Measurements from ENCODE around the gene KRT79. TPM values are rescaled to one million over a fixed set of nuclear protein-coding genes. Genes with fewer than 3 reads are reported as not detected.

The KRT79 gene
- polyA plus RNA-seq, 4 donors, result 0.31 TPM; not detected in 3

- no peak for FAIRE-seq
- 54 to 59% (median 55%) methylated on average over 12 to 14 of the region's 14 CpGs for WGBS, 3 donors
- Histone ChIP-seq H3K9me3 (ENCODE audit: control insufficient read depth in 2 of 2, insufficient read depth in 1 of 2, low read depth in 1 of 2, low read length in 1 of 2) (no peaks in the 10 kb centered on the region), H3K27ac (ENCODE audit: low read depth in 1 of 3, low read length in 2 of 3) (no peak overlapping the region), H3K4me3 (ENCODE audit: low read depth in 1 of 3, low read length in 3 of 3) (no peak overlapping the region), H3K27me3 (ENCODE audit: control insufficient read depth in 3 of 3, insufficient read depth in 3 of 3, low read length in 3 of 3) (peaks cover 0 to 8% (median 2%) of the 10 kb centered on the region in 3 donors), H3K36me3 (ENCODE audit: control insufficient read depth in 3 of 3, insufficient read depth in 2 of 3, low read depth in 1 of 3, low read length in 3 of 3) (no peaks in the 10 kb centered on the region), H3K4me1 (ENCODE audit: control insufficient read depth in 3 of 3, insufficient read depth in 2 of 3, low read depth in 1 of 3, low read length in 2 of 3) (no peaks in the 10 kb centered on the region)
- DNase-seq, result no peak
Observed at GRCh38 chr12:52838609-52839435, 4.7 kb upstream of the KRT79 start.

GRCh38 chr12:52837781-52838608 is 3.9 kb upstream of the KRT79 start:
- Histone ChIP-seq H3K27ac (ENCODE audit: low read depth in 1 of 3, low read length in 2 of 3) (no peak overlapping the region), H3K4me3 (ENCODE audit: low read depth in 1 of 3, low read length in 3 of 3) (no peak overlapping the region), H3K27me3 (ENCODE audit: control insufficient read depth in 3 of 3, insufficient read depth in 3 of 3, low read length in 3 of 3) (peaks cover 0 to 5% (median 2%) of the 10 kb centered on the region in 3 donors), H3K9me3 (ENCODE audit: control insufficient read depth in 2 of 2, insufficient read depth in 1 of 2, low read depth in 1 of 2, low read length in 1 of 2) (no peaks in the 10 kb centered on the region), H3K4me1 (ENCODE audit: control insufficient read depth in 3 of 3, insufficient read depth in 2 of 3, low read depth in 1 of 3, low read length in 2 of 3) (peaks cover 0 to 3% (median 0%) of the 10 kb centered on the region in 3 donors), H3K36me3 (ENCODE audit: control insufficient read depth in 3 of 3, insufficient read depth in 2 of 3, low read depth in 1 of 3, low read length in 3 of 3) (no peaks in the 10 kb centered on the region)
- FAIRE-seq (no peak), DNase-seq (no peak)
- 85 to 87% (median 87%) methylated on average over 6 of the region's 6 CpGs for WGBS, 3 donors

- WGBS, 3 donors, result 61 to 79% (median 66%) methylated on average over 9 of the region's 9 CpGs
- Histone ChIP-seq H3K27me3 (ENCODE audit: control insufficient read depth in 3 of 3, insufficient read depth in 3 of 3, low read length in 3 of 3) (peaks cover 0 to 5% (median 2%) of the 10 kb centered on the region in 3 donors), H3K36me3 (ENCODE audit: control insufficient read depth in 3 of 3, insufficient read depth in 2 of 3, low read depth in 1 of 3, low read length in 3 of 3) (no peaks in the 10 kb centered on the region), H3K9me3 (ENCODE audit: control insufficient read depth in 2 of 2, insufficient read depth in 1 of 2, low read depth in 1 of 2, low read length in 1 of 2) (no peaks in the 10 kb centered on the region), H3K4me1 (ENCODE audit: control insufficient read depth in 3 of 3, insufficient read depth in 2 of 3, low read depth in 1 of 3, low read length in 2 of 3) (peaks cover 0 to 4% (median 0%) of the 10 kb centered on the region in 3 donors), H3K4me3 (ENCODE audit: low read depth in 1 of 3, low read length in 3 of 3) (no peak overlapping the region), H3K27ac (ENCODE audit: low read depth in 1 of 3, low read length in 2 of 3) (no peak overlapping the region)
- no peak for DNase-seq
- no peak for FAIRE-seq
Observed at GRCh38 chr12:52837413-52837741, 3.3 kb upstream of the KRT79 start.

- Histone ChIP-seq H3K9me3 (ENCODE audit: control insufficient read depth in 2 of 2, insufficient read depth in 1 of 2, low read depth in 1 of 2, low read length in 1 of 2) (no peaks in the 10 kb centered on the region), H3K4me1 (ENCODE audit: control insufficient read depth in 3 of 3, insufficient read depth in 2 of 3, low read depth in 1 of 3, low read length in 2 of 3) (peaks cover 0 to 4% (median 0%) of the 10 kb centered on the region in 3 donors), H3K4me3 (ENCODE audit: low read depth in 1 of 3, low read length in 3 of 3) (no peak overlapping the region), H3K36me3 (ENCODE audit: control insufficient read depth in 3 of 3, insufficient read depth in 2 of 3, low read depth in 1 of 3, low read length in 3 of 3) (no peaks in the 10 kb centered on the region), H3K27ac (ENCODE audit: low read depth in 1 of 3, low read length in 2 of 3) (no peak overlapping the region), H3K27me3 (ENCODE audit: control insufficient read depth in 3 of 3, insufficient read depth in 3 of 3, low read length in 3 of 3) (peaks cover 0 to 5% (median 2%) of the 10 kb centered on the region in 3 donors)
- WGBS, 3 donors, result 81 to 90% (median 85%) methylated on average over 9 of the region's 9 CpGs
- DNase-seq (no peak), FAIRE-seq (no peak)
Observed at GRCh38 chr12:52836491-52837412, 2.6 kb upstream of the KRT79 start.

- no peaks in the 10 kb centered on the region for H3K9me3 ChIP-seq (ENCODE audit: control insufficient read depth in 2 of 2, insufficient read depth in 1 of 2, low read depth in 1 of 2, low read length in 1 of 2)
- FAIRE-seq, result no peak
- peaks cover 0 to 5% (median 2%) of the 10 kb centered on the region in 3 donors for H3K27me3 ChIP-seq (ENCODE audit: control insufficient read depth in 3 of 3, insufficient read depth in 3 of 3, low read length in 3 of 3)
- H3K4me1 ChIP-seq (ENCODE audit: control insufficient read depth in 3 of 3, insufficient read depth in 2 of 3, low read depth in 1 of 3, low read length in 2 of 3), result peaks cover 0 to 4% (median 0%) of the 10 kb centered on the region in 3 donors
- no peak for DNase-seq
- H3K36me3 ChIP-seq (ENCODE audit: control insufficient read depth in 3 of 3, insufficient read depth in 2 of 3, low read depth in 1 of 3, low read length in 3 of 3), result no peaks in the 10 kb centered on the region
- WGBS, 3 donors, result 58 to 82% (median 63%) methylated on average over 7 of the region's 7 CpGs
- no peak overlapping the region for H3K4me3 ChIP-seq (ENCODE audit: low read depth in 1 of 3, low read length in 3 of 3)
- no peak overlapping the region for H3K27ac ChIP-seq (ENCODE audit: low read depth in 1 of 3, low read length in 2 of 3)
Observed at GRCh38 chr12:52836042-52836466, 1.9 kb upstream of the KRT79 start.

GRCh38 chr12:52835271-52836041 is 1.3 kb upstream of the KRT79 start:
- H3K4me1 ChIP-seq (ENCODE audit: control insufficient read depth in 3 of 3, insufficient read depth in 2 of 3, low read depth in 1 of 3, low read length in 2 of 3), result peaks cover 0 to 4% (median 0%) of the 10 kb centered on the region in 3 donors
- DNase-seq, result no peak
- no peak overlapping the region for H3K27ac ChIP-seq (ENCODE audit: low read depth in 1 of 3, low read length in 2 of 3)
- 76 to 82% (median 78%) methylated on average over 15 of the region's 15 CpGs for WGBS, 3 donors
- peaks cover 0 to 3% (median 2%) of the 10 kb centered on the region in 3 donors for H3K27me3 ChIP-seq (ENCODE audit: control insufficient read depth in 3 of 3, insufficient read depth in 3 of 3, low read length in 3 of 3)
- H3K4me3 ChIP-seq (ENCODE audit: low read depth in 1 of 3, low read length in 3 of 3), result no peak overlapping the region
- H3K9me3 ChIP-seq (ENCODE audit: control insufficient read depth in 2 of 2, insufficient read depth in 1 of 2, low read depth in 1 of 2, low read length in 1 of 2), result no peaks in the 10 kb centered on the region
- no peak for FAIRE-seq
- H3K36me3 ChIP-seq (ENCODE audit: control insufficient read depth in 3 of 3, insufficient read depth in 2 of 3, low read depth in 1 of 3, low read length in 3 of 3), result no peaks in the 10 kb centered on the region

GRCh38 chr12:52834727-52835001 is 553 bp upstream of the KRT79 start:
- no peak overlapping the region for H3K4me3 ChIP-seq (ENCODE audit: low read depth in 1 of 3, low read length in 3 of 3)
- H3K4me1 ChIP-seq (ENCODE audit: control insufficient read depth in 3 of 3, insufficient read depth in 2 of 3, low read depth in 1 of 3, low read length in 2 of 3), result peaks cover 0 to 4% (median 0%) of the 10 kb centered on the region in 3 donors
- WGBS, 3 donors, result 51 to 68% (median 55%) methylated on average over 4 of the region's 4 CpGs
- no peaks in the 10 kb centered on the region for H3K36me3 ChIP-seq (ENCODE audit: control insufficient read depth in 3 of 3, insufficient read depth in 2 of 3, low read depth in 1 of 3, low read length in 3 of 3)
- no peak overlapping the region for H3K27ac ChIP-seq (ENCODE audit: low read depth in 1 of 3, low read length in 2 of 3)
- DNase-seq (no peak), FAIRE-seq (no peak)
- peaks cover 0 to 3% (median 2%) of the 10 kb centered on the region in 3 donors for H3K27me3 ChIP-seq (ENCODE audit: control insufficient read depth in 3 of 3, insufficient read depth in 3 of 3, low read length in 3 of 3)
- no peaks in the 10 kb centered on the region for H3K9me3 ChIP-seq (ENCODE audit: control insufficient read depth in 2 of 2, insufficient read depth in 1 of 2, low read depth in 1 of 2, low read length in 1 of 2)
